ENCODE data around the gene CBR3. TPM values are rescaled to one million over a fixed set of nuclear protein-coding genes. Genes with fewer than 3 reads are reported as not detected.

CBR3 gene
- total and polyA plus RNA-seq, 2 of the 13 experiments (the other 11 are each of a cell fraction or from before 2014, with no cell fraction given): not detected

DNA sequence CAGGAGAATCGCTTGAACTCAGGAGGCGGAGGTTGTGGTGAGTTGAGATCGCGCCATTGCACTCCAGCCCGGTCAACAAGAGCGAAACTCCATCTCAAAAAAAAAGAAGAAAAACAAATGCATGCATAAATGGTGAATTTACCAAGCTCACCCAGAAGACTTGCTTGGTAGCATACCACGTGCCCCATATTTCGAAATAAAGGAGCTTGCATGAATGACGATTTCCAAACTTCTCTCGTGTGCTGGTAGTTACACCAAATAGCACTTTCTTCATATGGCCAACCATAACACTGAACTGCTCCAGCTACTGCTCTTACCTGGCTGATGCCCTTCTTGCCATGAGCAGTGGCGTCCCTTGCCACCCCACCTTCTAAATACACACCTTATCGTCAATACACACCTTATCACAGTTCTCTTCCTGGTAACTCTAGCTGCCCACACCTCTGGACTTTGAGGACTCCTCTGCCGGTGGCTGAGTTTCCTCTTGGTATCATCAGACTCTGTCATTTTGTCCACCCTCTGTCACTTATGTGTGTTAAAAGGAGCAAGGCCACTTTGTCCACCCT lies 24.6 kb downstream of the CBR3 start:
- intact Hi-C loops (cut with micrococcal nuclease; ENCODE audit: unreplicated experiment) (loop anchor here (5.0 kb wide), 1 partner anchor 228 kb away; the partner anchor contains the start of gene CHAF1B), in situ Hi-C loops (cut with HindIII; ENCODE audit: extremely low pct_ligation_motif_present, low pct_unique_long_range_greater_than_20kb) (loop anchor here (5.0 kb wide), 1 partner anchor 48 kb away; no protein-coding TSS in a partner anchor)
- H3K27ac ChIP-seq (ENCODE audit: extremely low read length, insufficient read depth, low read length): no peak overlapping the region
- H3K4me2 ChIP-seq (ENCODE audit: low read depth, low read length): no peak overlapping the region
- no peaks in the 10 kb centered on the region for H3K36me3 ChIP-seq (replicated peaks in 1 of 2; ENCODE audit: control insufficient read depth in 1 of 2, insufficient read depth in 2 of 2, low read length in 2 of 2)
- ATAC-seq (no peak), DNase-seq (ENCODE audit: low spot score) (no peak), FAIRE-seq (no peak)
- H3K27me3 ChIP-seq (ENCODE audit: control insufficient read depth in 1 of 2, insufficient read depth in 2 of 2, low read length in 2 of 2): peaks cover 0 to 5% of the 10 kb centered on the region in 2 experiments; a peak in 1 of 5 replicates
- BruUV-seq (replicated peaks): no TSS peak
- H3K4me1 ChIP-seq (ENCODE audit: insufficient read depth, low read length): peaks cover 36% of the 10 kb centered on the region
- no peaks in the 10 kb centered on the region for H4K20me1 ChIP-seq (ENCODE audit: insufficient read depth, low read length)
- H3K9ac ChIP-seq (ENCODE audit: insufficient read depth, low read depth, low read length): no peak overlapping the region
- 80% methylated on average over 13 of the region's 13 CpGs for WGBS (ENCODE audit: low lambda C conversion rate)
- no peaks in the 10 kb centered on the region for H3K79me2 ChIP-seq (ENCODE audit: insufficient read depth, low read length)
- TF ChIP-seq CEBPB (IDR thresholded peaks at IDR 0.05; ENCODE audit: borderline replicate concordance, low read depth, low read length): peak; percentile 21; the same call in 1 of the 2 replicates
- no peak for TF ChIP-seq CEBPG (CRISPR knock-in tag; IDR thresholded peaks at IDR 0.05)
- no peak for TF ChIP-seq ZNF101 (CRISPR knock-in tag; IDR thresholded peaks at IDR 0.05; ENCODE audit: borderline replicate concordance, low read depth)
- H3K4me3 ChIP-seq (replicated peaks in 1 of 3; ENCODE audit: insufficient read depth in 1 of 3, low read depth in 2 of 3, low read length in 3 of 3): no peak overlapping the region
- H3K9me3 ChIP-seq (ENCODE audit: low read length): no peaks in the 10 kb centered on the region
- CTCF ChIA-PET (ENCODE audit: low intra/inter-chr PET ratio, low total read pairs): no interaction called here
- H2AFZ ChIP-seq (ENCODE audit: low read length): no peak overlapping the region
- POLR2A ChIA-PET: no interaction called here

DNA sequence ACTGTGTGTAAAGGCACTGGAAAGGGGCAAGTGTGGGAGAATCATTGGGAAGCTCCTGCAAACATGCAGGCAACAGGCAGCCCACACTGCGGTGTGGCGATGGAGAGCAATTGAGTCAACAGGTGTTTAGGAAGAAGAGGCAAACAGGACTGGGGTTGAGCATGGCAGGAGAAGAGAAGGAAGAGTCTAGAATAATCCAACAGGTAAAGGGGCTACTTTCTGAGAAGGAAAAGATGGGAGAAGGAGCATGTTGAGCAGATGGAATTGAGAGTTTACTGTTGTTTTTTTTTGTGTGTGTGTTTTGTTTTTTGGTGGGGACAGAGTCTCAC lies 25.9 kb downstream of the CBR3 start:
- BruUV-seq (replicated peaks): no TSS peak
- intact Hi-C loops (cut with micrococcal nuclease; ENCODE audit: unreplicated experiment): no loop called here

More for the DNA sequence above, 25.9 kb downstream of the CBR3 start:
- ChIA-PET POLR2A (no interaction called here), CTCF (ENCODE audit: low intra/inter-chr PET ratio, low total read pairs) (no interaction called here)
- TF ChIP-seq, protein P1, sequence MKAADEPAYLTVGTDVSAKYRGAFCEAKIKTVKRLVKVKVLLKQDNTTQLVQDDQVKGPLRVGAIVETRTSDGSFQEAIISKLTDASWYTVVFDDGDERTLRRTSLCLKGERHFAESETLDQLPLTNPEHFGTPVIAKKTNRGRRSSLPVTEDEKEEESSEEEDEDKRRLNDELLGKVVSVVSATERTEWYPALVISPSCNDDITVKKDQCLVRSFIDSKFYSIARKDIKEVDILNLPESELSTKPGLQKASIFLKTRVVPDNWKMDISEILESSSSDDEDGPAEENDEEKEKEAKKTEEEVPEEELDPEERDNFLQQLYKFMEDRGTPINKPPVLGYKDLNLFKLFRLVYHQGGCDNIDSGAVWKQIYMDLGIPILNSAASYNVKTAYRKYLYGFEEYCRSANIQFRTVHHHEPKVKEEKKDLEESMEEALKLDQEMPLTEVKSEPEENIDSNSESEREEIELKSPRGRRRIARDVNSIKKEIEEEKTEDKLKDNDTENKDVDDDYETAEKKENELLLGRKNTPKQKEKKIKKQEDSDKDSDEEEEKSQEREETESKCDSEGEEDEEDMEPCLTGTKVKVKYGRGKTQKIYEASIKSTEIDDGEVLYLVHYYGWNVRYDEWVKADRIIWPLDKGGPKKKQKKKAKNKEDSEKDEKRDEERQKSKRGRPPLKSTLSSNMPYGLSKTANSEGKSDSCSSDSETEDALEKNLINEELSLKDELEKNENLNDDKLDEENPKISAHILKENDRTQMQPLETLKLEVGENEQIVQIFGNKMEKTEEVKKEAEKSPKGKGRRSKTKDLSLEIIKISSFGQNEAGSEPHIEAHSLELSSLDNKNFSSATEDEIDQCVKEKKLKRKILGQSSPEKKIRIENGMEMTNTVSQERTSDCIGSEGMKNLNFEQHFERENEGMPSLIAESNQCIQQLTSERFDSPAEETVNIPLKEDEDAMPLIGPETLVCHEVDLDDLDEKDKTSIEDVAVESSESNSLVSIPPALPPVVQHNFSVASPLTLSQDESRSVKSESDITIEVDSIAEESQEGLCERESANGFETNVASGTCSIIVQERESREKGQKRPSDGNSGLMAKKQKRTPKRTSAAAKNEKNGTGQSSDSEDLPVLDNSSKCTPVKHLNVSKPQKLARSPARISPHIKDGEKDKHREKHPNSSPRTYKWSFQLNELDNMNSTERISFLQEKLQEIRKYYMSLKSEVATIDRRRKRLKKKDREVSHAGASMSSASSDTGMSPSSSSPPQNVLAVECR (CRISPR knock-in tag; IDR thresholded peaks at IDR 0.05; ENCODE audit: borderline replicate concordance): no peak
- no peak for TF ChIP-seq NR2F1 (CRISPR knock-in tag; IDR thresholded peaks at IDR 0.05)
- no peak for TF ChIP-seq SRSF1 (optimal IDR thresholded peaks at IDR 0.05; ENCODE audit: low read depth, low read length)
- no peak for TF ChIP-seq NFYC (CRISPR knock-in tag; IDR thresholded peaks at IDR 0.05)
- no peak for TF ChIP-seq ARID2 (CRISPR knock-in tag; IDR thresholded peaks at IDR 0.05; ENCODE audit: borderline replicate concordance)
- in situ Hi-C loops (cut with HindIII; ENCODE audit: extremely low pct_ligation_motif_present, low pct_unique_long_range_greater_than_20kb): no loop called here
- Histone ChIP-seq H3K27me3 (ENCODE audit: control insufficient read depth in 1 of 2, insufficient read depth in 2 of 2, low read length in 2 of 2) (no peaks in the 10 kb centered on the region; a peak in 1 of 5 replicates), H3K4me2 (ENCODE audit: low read depth, low read length) (no peak overlapping the region), H3K9ac (ENCODE audit: insufficient read depth, low read depth, low read length) (no peak overlapping the region), H3K9me3 (ENCODE audit: low read length) (no peaks in the 10 kb centered on the region), H3K4me3 (replicated peaks in 1 of 3; ENCODE audit: insufficient read depth in 1 of 3, low read depth in 2 of 3, low read length in 3 of 3) (no peak overlapping the region), H2AFZ (ENCODE audit: low read length) (no peak overlapping the region), H3K36me3 (replicated peaks in 1 of 2; ENCODE audit: control insufficient read depth in 1 of 2, insufficient read depth in 2 of 2, low read length in 2 of 2) (no peaks in the 10 kb centered on the region), H3K4me1 (ENCODE audit: insufficient read depth, low read length) (peaks cover 39% of the 10 kb centered on the region), H3K79me2 (ENCODE audit: insufficient read depth, low read length) (no peaks in the 10 kb centered on the region), H3K27ac (ENCODE audit: extremely low read length, insufficient read depth, low read length) (no peak overlapping the region), H4K20me1 (ENCODE audit: insufficient read depth, low read length) (no peaks in the 10 kb centered on the region)
- WGBS (ENCODE audit: low lambda C conversion rate): 98% methylated on average over 2 of the region's 2 CpGs
- DNase-seq (ENCODE audit: low spot score) (no peak), ATAC-seq (no peak), FAIRE-seq (no peak)
